ENCODE results near the gene SLC4A11.

The SLC4A11 gene

DNA sequence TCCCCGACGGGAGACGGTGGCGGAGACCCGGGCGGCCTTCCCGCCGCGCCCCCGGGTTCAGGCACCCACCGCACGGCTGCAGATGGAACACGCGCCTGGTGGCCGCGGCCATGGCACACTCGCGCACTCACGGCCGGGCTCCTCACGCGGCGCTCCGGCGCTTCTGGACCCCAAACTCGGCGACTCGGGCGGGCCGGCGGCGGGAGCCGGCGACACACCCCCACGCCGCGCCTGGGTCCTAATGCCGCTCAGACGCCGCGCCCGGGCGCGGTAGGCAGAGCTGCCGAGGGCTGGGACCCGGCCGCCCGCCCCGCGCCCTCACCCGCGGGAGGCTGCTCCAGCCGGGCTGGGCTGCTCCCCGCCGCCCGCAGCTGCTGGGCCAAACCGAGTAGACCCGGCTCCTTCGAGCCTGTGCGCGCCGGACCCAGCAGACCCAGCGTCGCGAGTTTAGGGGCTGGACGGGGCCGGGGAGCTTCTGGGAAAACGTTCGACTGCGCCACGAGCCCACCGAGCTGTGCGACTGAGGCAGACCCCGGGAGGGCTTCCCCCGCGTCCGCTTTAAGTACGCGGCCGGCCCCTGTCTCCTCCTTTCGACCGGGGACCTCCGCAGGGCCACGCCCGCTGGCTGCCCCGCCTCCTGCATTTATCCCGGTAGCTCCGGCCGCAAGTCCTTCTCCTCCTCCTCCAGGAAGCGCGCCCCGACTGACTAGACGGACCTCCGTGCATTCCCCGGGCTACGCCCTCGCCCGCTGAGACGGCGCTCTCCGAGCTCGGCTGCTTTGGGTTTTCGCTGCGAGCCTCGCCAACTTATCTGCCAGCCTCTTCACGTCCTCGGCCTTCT is at the start of gene SLC4A11:
Gene SLC4A11, minus strand, starts transcription at position 165 of the 841 bp plus-strand sequence. Its CDS starts 53 bp downstream, at position 112.
- DNase-seq (ENCODE audit: low read depth), result no peak

GRCh38 chr20:3283222-3283820 is 44.3 kb upstream of the SLC4A11 start:
- no peak for DNase-seq (ENCODE audit: low read depth)

GRCh38 chr20:3282271-3283221 is 43.6 kb upstream of the SLC4A11 start:
- DNase-seq (ENCODE audit: low read depth), result no peak

DNA sequence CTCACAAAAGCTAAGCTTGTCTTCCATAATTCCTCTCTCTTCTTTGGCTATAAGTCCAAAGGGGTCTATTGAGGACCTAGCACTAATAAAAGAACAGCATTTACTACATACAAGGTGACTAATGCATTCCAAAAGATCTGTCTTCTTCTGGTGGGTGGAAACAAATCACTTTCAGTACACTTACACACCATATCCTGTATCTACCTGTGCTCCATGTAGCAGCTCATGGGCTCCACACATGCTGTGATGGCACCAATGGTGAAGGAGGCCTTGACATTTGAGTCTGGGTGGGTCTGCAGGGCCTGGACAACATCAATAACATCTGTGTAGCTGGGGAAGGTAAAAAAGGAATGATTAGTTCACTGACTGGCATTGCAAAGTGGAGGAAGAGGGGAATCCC is 42.4 kb upstream of the SLC4A11 start:
- DNase-seq (ENCODE audit: low read depth), result no peak

GRCh38 chr20:3279761-3280160 is 40.8 kb upstream of the SLC4A11 start:
- DNase-seq (ENCODE audit: low read depth), result no peak

DNA sequence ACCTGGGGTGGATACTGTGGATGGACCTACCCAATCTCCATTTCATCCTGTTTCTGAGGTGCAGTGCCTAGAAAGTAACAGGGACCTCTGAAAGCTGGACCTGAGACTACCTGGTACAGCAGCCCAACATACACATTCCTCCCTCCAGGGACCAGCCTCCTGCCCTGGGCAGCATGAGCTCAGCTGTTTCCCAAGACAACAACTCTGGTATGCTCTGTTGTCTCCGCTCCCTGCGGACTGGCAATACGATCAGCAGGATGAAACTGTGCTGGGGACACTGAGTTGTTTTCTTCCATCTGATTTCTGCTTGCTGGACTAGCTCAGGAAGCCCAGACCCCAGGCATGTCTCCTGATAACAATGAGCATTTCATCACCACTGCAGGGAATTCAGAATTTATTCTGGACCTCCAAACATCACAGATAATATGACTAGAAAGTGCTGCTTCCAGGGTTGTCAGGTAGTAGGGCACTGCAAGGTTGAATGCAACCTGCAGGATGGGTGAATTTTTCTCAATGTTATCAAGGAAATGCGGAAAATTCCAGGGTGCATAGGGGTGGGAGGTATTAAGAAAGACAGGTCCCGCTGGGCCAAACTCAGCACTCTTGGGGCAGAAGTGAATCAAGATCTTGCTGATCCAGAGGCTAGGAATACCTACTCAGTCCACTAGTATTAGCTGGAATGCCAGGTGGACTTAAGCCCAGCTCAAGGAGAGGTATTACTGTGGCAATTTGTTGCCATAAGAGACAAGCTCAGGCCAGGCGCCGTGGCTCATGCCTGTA is 38.9 kb upstream of the SLC4A11 start:
- no peak for DNase-seq (ENCODE audit: low read depth)

GRCh38 chr20:3276680-3277015 is 37.7 kb upstream of the SLC4A11 start:
- DNase-seq (ENCODE audit: low read depth), result no peak

GRCh38 chr20:3275966-3276679 is 37.1 kb upstream of the SLC4A11 start:
- no peak for DNase-seq (ENCODE audit: low read depth)

GRCh38 chr20:3275064-3275935 is 36.3 kb upstream of the SLC4A11 start:
- DNase-seq (ENCODE audit: low read depth), result no peak

DNA sequence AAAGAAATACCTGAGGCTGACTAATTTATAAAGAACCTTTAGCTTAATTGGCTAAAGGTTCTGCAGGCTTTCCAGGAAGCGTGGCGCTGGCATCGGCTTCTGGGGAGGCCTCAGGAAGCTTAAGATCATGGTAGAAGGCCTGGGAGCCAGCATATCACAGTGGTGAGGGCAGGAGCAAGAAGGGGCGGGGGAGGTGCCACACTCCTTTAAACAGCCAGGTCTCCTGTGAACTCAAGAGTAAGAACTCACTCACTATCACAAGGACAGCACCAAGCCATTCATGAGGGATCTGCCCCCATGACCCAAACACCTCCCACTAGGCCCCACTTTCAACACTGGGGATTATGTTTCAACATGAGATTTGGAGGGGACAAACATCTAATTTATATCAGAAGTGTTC is 34.4 kb upstream of the SLC4A11 start:
- DNase-seq (ENCODE audit: low read depth), result no peak

DNA sequence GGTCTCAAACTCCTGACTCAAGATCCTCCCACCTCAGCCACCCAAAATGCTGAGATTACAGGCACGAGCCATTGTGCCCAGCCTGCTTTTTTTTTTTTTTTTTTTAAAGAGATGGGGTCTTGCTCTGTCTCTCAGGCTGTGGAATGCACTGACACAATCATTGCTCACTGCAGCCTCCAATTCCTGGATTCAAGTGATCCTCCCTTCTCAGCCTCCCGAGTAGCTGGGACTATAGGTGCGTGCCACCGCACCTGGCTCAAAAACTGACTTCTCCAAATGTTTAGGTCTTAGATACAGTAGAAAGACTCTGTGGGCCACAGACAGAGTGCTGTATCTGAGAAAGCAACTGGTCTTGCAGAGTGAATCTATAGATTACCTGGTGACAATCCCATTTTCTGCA is 31.1 kb upstream of the SLC4A11 start:
- no peak for DNase-seq (ENCODE audit: low read depth)

GRCh38 chr20:3262566-3262965 is 23.6 kb upstream of the SLC4A11 start:
- DNase-seq (ENCODE audit: low read depth), result no peak

GRCh38 chr20:3258429-3258828 is 19.4 kb upstream of the SLC4A11 start:
- no peak for DNase-seq (ENCODE audit: low read depth)

- no peak for DNase-seq (ENCODE audit: low read depth)
Measured at GRCh38 chr20:3255728-3256127, 16.7 kb upstream of the SLC4A11 start.

GRCh38 chr20:3251806-3252205 is 12.8 kb upstream of the SLC4A11 start:
- DNase-seq (ENCODE audit: low read depth), result no peak

GRCh38 chr20:3250091-3250504 is 11.1 kb upstream of the SLC4A11 start:
- DNase-seq (ENCODE audit: low read depth), result no peak

DNA sequence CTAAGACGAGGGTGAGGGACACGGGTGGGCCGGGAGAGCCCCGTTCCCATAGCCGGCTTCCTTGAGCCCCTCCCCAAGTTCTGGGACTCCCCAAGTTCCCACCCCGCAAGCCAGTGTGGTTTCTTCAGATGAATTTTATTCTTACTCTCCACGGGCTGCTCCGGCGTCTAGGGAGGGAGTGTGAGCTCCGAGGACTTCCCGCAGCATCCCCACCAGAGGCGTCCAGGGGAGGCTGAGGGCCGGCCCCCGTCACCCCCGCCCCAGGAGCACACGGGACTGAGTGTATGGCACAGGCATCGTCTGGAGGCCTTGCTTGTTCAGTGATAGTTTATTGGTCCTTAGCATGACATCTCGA is 10.0 kb upstream of the SLC4A11 start:
- no peak for DNase-seq (ENCODE audit: low read depth)

- no peak for DNase-seq (ENCODE audit: low read depth)
Measured at GRCh38 chr20:3248167-3248992, 9.4 kb upstream of the SLC4A11 start.

DNA sequence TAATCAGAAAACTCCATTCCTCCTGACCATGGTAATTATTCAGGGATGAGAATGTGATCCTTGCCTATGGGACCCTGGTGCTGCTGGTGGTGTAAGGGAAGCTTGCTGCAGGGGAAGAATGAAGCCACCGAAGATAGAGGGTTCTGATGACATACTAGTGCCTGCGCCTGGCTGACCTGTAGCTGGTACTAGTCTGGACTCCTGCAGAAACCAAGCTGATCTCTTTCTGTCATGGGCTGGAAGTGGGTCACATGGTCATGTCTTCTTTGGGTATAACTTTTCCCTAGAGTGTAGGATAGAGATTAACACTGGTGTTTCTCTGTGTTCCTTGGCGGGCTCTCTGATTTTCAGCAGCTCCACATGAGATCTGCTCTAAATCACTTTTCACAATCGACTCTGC is 8.6 kb upstream of the SLC4A11 start:
- no peak for DNase-seq (ENCODE audit: low read depth)
